HCT116 (cell line): Measurements from ENCODE around the gene ZNF292. TPM values are rescaled to one million over a fixed set of nuclear protein-coding genes. Genes with fewer than 3 reads are reported as not detected.

Experiments used
- ATAC-seq: fragments of 200-7000 bp; cut with Tn5 transposase; 2 replicates; pipeline ENCODE4 v1.9.1; 2020; ENCODE audit warnings: mild to moderate bottlenecking, moderate library complexity
- BruUV-seq: library from RNA; stranded (reverse); fragments of 400-500 nt; replicated peaks from 2 replicates; lab custom pipeline; 2021; lab: Mats Ljungman, UMichigan
- CTCF ChIA-PET: fragments of 300-600 bp; sonication (Branson Sonifier 250); formaldehyde crosslinking; loops from one replicate; lab custom pipeline; 2021; ENCODE audit warnings: antibody characterized with exemption; lab: Charles Lee
- POLR2A ChIA-PET: fragments of 300-600, 350-600 bp; sonication (Branson Sonifier 250); formaldehyde crosslinking; loops from one replicate; lab custom pipeline; 2021; ENCODE audit warnings: antibody characterized with exemption; lab: Charles Lee
- RAD21 ChIA-PET, 2 experiments: fragments of 300-600 bp; sonication (Branson Sonifier 250); formaldehyde crosslinking; loops; one replicate each; lab custom pipeline; 2023; ENCODE audit warnings: low total read pairs in 2 of 2; ENCODE audit not compliant: uncharacterized antibody in 2 of 2, unreplicated experiment in 2 of 2, low non-redundant PET in 1 of 2; lab: Charles Lee
- DNase-seq: peaks from one replicate; pipeline ENCODE4 v3.0.0-alpha.2; 2010; ENCODE audit warnings: low read depth, low spot score
- H2AFZ ChIP-seq: fragments of 200-600 bp; shearing (Covaris generic), sonication (generic); 2 replicates; pipeline ENCODE4 v1.6.1; 2017; ENCODE audit warnings: low read depth, mixed run types, mixed read lengths, antibody characterized with exemption, low read length; ENCODE audit not compliant: poor library complexity, severe bottlenecking
- H3K27ac ChIP-seq: 2 replicates; pipeline ENCODE4 v1.5.1; 2012; ENCODE audit warnings: low read depth, low read length
- H3K27me3 ChIP-seq: fragments of 200-600 bp; sonication (generic); 2 replicates; pipeline ENCODE4 v1.6.1; 2016; ENCODE audit warnings: mixed run types, low read length, mixed read lengths; ENCODE audit not compliant: insufficient read depth
- H3K36me3 ChIP-seq, 2 experiments: fragments of 200-500 bp in 1 of 2; fragments of 200-600 bp in 1 of 2; sonication (Bioruptor generic) in 1 of 2; sonication (generic) in 1 of 2; 2 replicates each; pipeline versions ENCODE4 v1.5.1 to v1.6.1; 2014 to 2016; ENCODE audit warnings: low read length in 2 of 2, inconsistent platforms in 1 of 2, mixed read lengths in 1 of 2, mixed run types in 1 of 2; ENCODE audit not compliant: insufficient read depth in 2 of 2, control insufficient read depth in 1 of 2
- H3K4me1 ChIP-seq, 2 experiments: fragments of 200-600 bp in 1 of 2; sonication (generic) in 1 of 2; 2 replicates each; pipeline versions ENCODE4 v1.5.1 to v1.6.1; 2012 to 2017; ENCODE audit warnings: low read length in 2 of 2, inconsistent platforms in 1 of 2, mild to moderate bottlenecking in 1 of 2, mixed read lengths in 1 of 2, mixed run types in 1 of 2, moderate library complexity in 1 of 2; ENCODE audit not compliant: insufficient read depth in 2 of 2, control insufficient read depth in 1 of 2
- H3K4me2 ChIP-seq: fragments of 200-600 bp; sonication (generic); 2 replicates; pipeline ENCODE4 v1.6.1; 2017; ENCODE audit warnings: mixed run types, low read length, mixed read lengths
- H3K4me3 ChIP-seq, 2 experiments: fragments of 200-600 bp in 1 of 2; sonication (generic) in 1 of 2; replicated peaks in 1 of 2; 2 replicates each; pipeline ENCODE4 v1.5.1; 2011 to 2016; ENCODE audit warnings: low read length in 2 of 2, control low read depth in 1 of 2, low read depth in 1 of 2, mild to moderate bottlenecking in 1 of 2, mixed read lengths in 1 of 2, mixed run types in 1 of 2
- H3K79me2 ChIP-seq: fragments of 200-600 bp; sonication (generic); 2 replicates; pipeline ENCODE4 v1.6.1; 2017; ENCODE audit warnings: mild to moderate bottlenecking, mixed run types, low read length, moderate library complexity, mixed read lengths; ENCODE audit not compliant: insufficient read depth
- H3K9ac ChIP-seq: fragments of 200-600 bp; sonication (generic); 2 replicates; pipeline ENCODE4 v1.6.1; 2016; ENCODE audit warnings: low read length, mixed read lengths
- H3K9me2 ChIP-seq: fragments of 200-600 bp; sonication (generic), shearing (Covaris generic); 2 replicates; pipeline ENCODE4 v1.6.1; 2017; ENCODE audit warnings: mixed run types, mild to moderate bottlenecking, moderate library complexity; ENCODE audit not compliant: insufficient read depth
- H3K9me3 ChIP-seq, 2 experiments: fragments of 200-500 bp in 1 of 2; fragments of 200-600 bp in 1 of 2; sonication (Bioruptor generic) in 1 of 2; sonication (generic) in 1 of 2; 2 replicates each; pipeline ENCODE4 v1.6.1; 2014 to 2017; ENCODE audit warnings: low read length in 2 of 2, mixed read lengths in 2 of 2, inconsistent platforms in 1 of 2, low read depth in 1 of 2, mild to moderate bottlenecking in 1 of 2, mixed run types in 1 of 2, moderate library complexity in 1 of 2; ENCODE audit not compliant: control insufficient read depth in 1 of 2, insufficient read depth in 1 of 2
- H4K20me1 ChIP-seq: fragments of 200-600 bp; sonication (generic), shearing (Covaris generic); 2 replicates; pipeline ENCODE4 v1.6.1; 2017; ENCODE audit warnings: mixed run types, mild to moderate bottlenecking, moderate library complexity; ENCODE audit not compliant: insufficient read depth
- ELF1 ChIP-seq: IDR thresholded peaks from 2 replicates; pipeline ENCODE4 v1.6.1; 2012; ENCODE audit warnings: low read depth, borderline replicate concordance
- FOSL1 ChIP-seq: IDR thresholded peaks from 2 replicates; pipeline ENCODE4 v1.6.1; 2012; ENCODE audit warnings: low read depth
- JUND ChIP-seq: IDR thresholded peaks from 2 replicates; pipeline ENCODE4 v1.6.1; 2012
- POLR2AphosphoS5 ChIP-seq: IDR thresholded peaks from 2 replicates; pipeline ENCODE4 v1.6.1; 2011; ENCODE audit warnings: mild to moderate bottlenecking, low read depth, low read length, moderate library complexity
- ZNF274 ChIP-seq: fragments of 200-500 bp; sonication (Bioruptor generic); IDR thresholded peaks from 2 replicates; pipeline ENCODE4 v1.6.1; 2014; ENCODE audit warnings: mild to moderate bottlenecking, low read depth, low read length, inconsistent platforms
- intact Hi-C: fragments of 100-400 bp; cut with micrococcal nuclease; formaldehyde crosslinking; loops from 2 replicates; pipeline ENCODE4 v1.10.0; 2022
- total RNA-seq: library from RNA; stranded (reverse); gene quantifications from one replicate; pipeline ENCODE4 v1.2.1, GENCODE V29; 2021; ENCODE audit not compliant: unreplicated experiment
- TF ChIP-seq, protein P1 (sequence below): IDR thresholded peaks from 2 replicates; pipeline ENCODE4 v1.6.1; 2012; ENCODE audit warnings: low read depth
- TF ChIP-seq, protein P2 (sequence below): IDR thresholded peaks from 2 replicates; pipeline ENCODE4 v1.6.1; 2012

The ZNF292 gene
- total RNA-seq, 1 experiment from 2014 or later = 35.3 TPM

DNA sequence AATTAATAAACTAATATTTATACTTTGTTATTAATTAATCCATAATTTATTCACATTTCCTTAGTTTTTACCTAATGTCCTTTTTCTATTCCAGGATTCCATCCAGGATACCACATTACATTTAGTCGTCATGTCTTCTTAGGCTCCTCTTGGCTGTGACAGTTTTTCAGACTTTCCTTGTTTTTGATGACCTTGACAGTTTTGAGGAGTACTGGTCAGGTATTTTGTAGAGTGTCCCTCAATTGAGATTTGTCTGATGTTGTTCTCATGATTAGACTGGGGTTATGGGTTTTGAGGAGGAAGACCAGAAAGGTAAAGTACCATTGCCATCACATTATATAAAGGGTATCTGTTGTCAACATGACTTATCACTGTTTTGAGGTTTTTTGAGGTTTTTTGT is 67.3 kb downstream of the ZNF292 start:
- Histone ChIP-seq H3K79me2 (peaks cover 8% of the 10 kb centered on the region; the same call in 1 of the 2 replicates), H3K4me1 (no peaks in the 10 kb centered on the region), H3K27me3 (no peaks in the 10 kb centered on the region), H3K4me3 (no peak overlapping the region), H3K9ac (no peak overlapping the region), H3K27ac (no peak overlapping the region), H4K20me1 (no peaks in the 10 kb centered on the region), H2AFZ (no peak overlapping the region), H3K9me3 (no peaks in the 10 kb centered on the region), H3K36me3 (peaks cover 4 to 12% of the 10 kb centered on the region in 2 experiments; a peak in 3 of 4 replicates), H3K9me2 (no peaks in the 10 kb centered on the region), H3K4me2 (no peak overlapping the region)
- DNase-seq = no peak
- RAD21 ChIA-PET = no interaction called here
- CTCF ChIA-PET = no interaction called here
- POLR2A ChIA-PET = no interaction called here
- no TSS peak for BruUV-seq
- intact Hi-C loops = no loop called here
- no peak for ATAC-seq
- no peak for TF ChIP-seq JUND
- TF ChIP-seq FOSL1 = no peak
- TF ChIP-seq ZNF274 = no peak
- TF ChIP-seq, protein P1, sequence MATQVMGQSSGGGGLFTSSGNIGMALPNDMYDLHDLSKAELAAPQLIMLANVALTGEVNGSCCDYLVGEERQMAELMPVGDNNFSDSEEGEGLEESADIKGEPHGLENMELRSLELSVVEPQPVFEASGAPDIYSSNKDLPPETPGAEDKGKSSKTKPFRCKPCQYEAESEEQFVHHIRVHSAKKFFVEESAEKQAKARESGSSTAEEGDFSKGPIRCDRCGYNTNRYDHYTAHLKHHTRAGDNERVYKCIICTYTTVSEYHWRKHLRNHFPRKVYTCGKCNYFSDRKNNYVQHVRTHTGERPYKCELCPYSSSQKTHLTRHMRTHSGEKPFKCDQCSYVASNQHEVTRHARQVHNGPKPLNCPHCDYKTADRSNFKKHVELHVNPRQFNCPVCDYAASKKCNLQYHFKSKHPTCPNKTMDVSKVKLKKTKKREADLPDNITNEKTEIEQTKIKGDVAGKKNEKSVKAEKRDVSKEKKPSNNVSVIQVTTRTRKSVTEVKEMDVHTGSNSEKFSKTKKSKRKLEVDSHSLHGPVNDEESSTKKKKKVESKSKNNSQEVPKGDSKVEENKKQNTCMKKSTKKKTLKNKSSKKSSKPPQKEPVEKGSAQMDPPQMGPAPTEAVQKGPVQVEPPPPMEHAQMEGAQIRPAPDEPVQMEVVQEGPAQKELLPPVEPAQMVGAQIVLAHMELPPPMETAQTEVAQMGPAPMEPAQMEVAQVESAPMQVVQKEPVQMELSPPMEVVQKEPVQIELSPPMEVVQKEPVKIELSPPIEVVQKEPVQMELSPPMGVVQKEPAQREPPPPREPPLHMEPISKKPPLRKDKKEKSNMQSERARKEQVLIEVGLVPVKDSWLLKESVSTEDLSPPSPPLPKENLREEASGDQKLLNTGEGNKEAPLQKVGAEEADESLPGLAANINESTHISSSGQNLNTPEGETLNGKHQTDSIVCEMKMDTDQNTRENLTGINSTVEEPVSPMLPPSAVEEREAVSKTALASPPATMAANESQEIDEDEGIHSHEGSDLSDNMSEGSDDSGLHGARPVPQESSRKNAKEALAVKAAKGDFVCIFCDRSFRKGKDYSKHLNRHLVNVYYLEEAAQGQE = no peak
- TF ChIP-seq ELF1 = no peak
- no peak for TF ChIP-seq POLR2AphosphoS5
- TF ChIP-seq, protein P2, sequence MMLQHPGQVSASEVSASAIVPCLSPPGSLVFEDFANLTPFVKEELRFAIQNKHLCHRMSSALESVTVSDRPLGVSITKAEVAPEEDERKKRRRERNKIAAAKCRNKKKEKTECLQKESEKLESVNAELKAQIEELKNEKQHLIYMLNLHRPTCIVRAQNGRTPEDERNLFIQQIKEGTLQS = no peak
